GM18520 (cell line): ENCODE results near the gene TBL1X.
"Not testable (repeated sequence)": the region's sequence is repeated elsewhere in the genome, so short reads cannot be mapped to it uniquely, and the experiment has no call there.

ENCODE experiments used
- ATAC-seq: cut with Tn5 transposase; IDR thresholded peaks from one replicate; pipeline ENCODE4 v1.9.1; 2021; ENCODE audit not compliant: unreplicated experiment

Gene TBL1X

GRCh38 chrX:9746148-9746888 lies 281.5 kb downstream of the TBL1X start:
- ATAC-seq, result no peak

- no peak for ATAC-seq
Observed at GRCh38 chrX:9747644-9748043, 282.8 kb downstream of the TBL1X start.

GRCh38 chrX:9749146-9749692 lies 284.4 kb downstream of the TBL1X start:
- ATAC-seq, result no peak

- no peak for ATAC-seq
Observed at GRCh38 chrX:9757366-9757765, 292.5 kb downstream of the TBL1X start.

- no peak for ATAC-seq
Observed at GRCh38 chrX:9758021-9758638, 293.3 kb downstream of the TBL1X start.

- no peak for ATAC-seq
Observed at GRCh38 chrX:9759337-9759736, 294.5 kb downstream of the TBL1X start.

GRCh38 chrX:9765072-9765736 lies 300.3 kb downstream of the TBL1X start:
- no peak for ATAC-seq

- no peak for ATAC-seq
Observed at GRCh38 chrX:9765737-9766097, 300.9 kb downstream of the TBL1X start, which contains the start of gene GPR143. Gene GPR143, minus strand, starts transcription at chrX:9765847. Its CDS starts 30 bp downstream, at chrX:9765817.

- ATAC-seq, result no peak
Observed at GRCh38 chrX:9767375-9767774, 302.5 kb downstream of the TBL1X start.

- ATAC-seq, result not testable (repeated sequence)
Observed at GRCh38 chrX:9768321-9768839, 303.5 kb downstream of the TBL1X start.

- no peak for ATAC-seq
Observed at GRCh38 chrX:9770319-9770718, 305.5 kb downstream of the TBL1X start.

GRCh38 chrX:9772943-9773342 lies 308.1 kb downstream of the TBL1X start:
- no peak for ATAC-seq

- no peak for ATAC-seq
Observed at GRCh38 chrX:9775930-9776329, 311.1 kb downstream of the TBL1X start.

- ATAC-seq, result no peak
Observed at GRCh38 chrX:9781941-9782340, 317.1 kb downstream of the TBL1X start.

GRCh38 chrX:9784332-9784731 lies 319.5 kb downstream of the TBL1X start:
- ATAC-seq, result no peak

- ATAC-seq, result no peak
Observed at GRCh38 chrX:9785254-9785943, 320.5 kb downstream of the TBL1X start.

GRCh38 chrX:9785944-9786797 lies 321.3 kb downstream of the TBL1X start, which contains the start of gene SHROOM2:
Gene SHROOM2, plus strand, starts transcription at chrX:9786429. Its CDS starts 117 bp downstream, at chrX:9786546.
- no peak for ATAC-seq

- no peak for ATAC-seq
Observed at GRCh38 chrX:9786798-9787635, 322.2 kb downstream of the TBL1X start.

GRCh38 chrX:9788911-9789310 lies 324.1 kb downstream of the TBL1X start:
- no peak for ATAC-seq
